HG03571 (cell line): ENCODE results near the gene IQSEC3.
"Not testable (repeated sequence)": the region's sequence is repeated elsewhere in the genome, so short reads cannot be mapped to it uniquely, and the experiment has no call there.

ENCODE experiments used
- ATAC-seq: cut with Tn5 transposase; IDR thresholded peaks from one replicate; pipeline ENCODE4 v1.9.1; 2021; ENCODE audit not compliant: unreplicated experiment

The IQSEC3 gene

DNA sequence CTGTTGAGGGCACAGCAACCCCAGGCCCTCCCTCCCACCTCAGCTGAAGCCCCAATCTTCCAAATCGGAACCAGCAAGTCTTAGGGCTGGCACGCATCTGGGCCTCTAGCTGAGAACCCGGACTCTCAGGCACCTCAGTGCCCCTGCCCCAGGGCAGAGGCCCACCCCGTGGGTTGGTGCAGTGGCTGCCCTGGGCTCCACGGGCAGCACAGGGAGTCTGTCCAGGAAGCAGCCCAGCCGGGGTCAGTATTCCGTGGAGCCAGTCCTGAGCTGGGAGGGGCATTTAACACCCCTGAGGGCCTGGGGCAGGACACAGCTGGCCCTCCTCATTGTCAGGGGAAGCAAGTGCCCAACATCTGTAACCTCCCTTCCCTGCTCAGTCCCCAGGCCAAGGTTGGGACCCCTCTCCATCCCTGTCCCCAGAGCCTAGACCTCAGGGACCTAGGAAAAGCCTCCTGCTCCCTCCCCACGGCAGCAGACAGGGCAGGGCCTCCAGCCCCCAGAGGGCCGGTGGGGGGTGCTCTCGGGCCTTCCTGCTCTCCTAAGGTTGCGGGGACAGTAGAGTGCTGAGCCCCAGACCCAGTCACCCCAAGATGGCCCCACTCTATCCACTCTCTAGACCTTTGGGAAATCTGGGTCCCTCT lies 110.9 kb downstream of the IQSEC3 start:
- no peak for ATAC-seq

DNA sequence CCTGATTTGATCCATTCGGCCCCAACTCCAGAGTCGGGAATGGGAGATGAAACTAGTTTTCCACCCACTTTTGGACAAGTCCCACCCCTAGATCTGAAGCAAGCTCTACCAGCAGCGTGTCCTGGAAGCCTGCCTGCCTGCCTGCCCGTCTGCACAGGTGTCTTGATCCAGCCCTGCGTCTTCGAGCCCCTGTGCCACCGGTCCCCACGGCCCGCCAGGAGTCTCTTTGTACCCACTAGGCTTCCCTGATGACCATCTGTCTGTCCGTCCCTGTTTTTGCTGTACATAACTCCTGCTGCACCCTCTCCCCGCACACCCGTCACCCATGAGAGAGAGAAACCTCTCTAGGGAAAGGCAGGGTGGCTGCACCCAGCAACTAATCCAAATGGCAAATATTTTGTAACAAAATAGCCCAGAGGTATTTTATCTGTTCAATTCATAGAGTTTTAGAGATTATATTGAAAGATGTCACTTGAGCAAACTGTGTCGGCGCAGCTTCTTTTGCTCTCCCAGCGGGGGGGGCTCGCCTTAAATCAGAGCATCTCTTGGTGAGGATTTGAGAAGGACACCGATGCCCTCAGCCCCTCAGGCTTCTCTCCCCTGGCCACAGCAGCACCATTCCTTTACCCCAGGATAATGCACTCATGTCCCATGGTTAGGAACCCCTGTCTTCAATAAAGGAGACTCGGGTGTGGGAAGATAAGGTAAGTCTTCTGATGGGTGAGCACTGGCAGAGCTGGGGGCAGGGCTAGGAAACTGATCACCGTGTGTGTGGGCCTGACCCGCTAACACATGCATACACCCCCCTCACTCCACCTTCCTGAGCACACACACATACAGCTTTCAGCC lies 111.6 kb downstream of the IQSEC3 start:
- no peak for ATAC-seq

DNA sequence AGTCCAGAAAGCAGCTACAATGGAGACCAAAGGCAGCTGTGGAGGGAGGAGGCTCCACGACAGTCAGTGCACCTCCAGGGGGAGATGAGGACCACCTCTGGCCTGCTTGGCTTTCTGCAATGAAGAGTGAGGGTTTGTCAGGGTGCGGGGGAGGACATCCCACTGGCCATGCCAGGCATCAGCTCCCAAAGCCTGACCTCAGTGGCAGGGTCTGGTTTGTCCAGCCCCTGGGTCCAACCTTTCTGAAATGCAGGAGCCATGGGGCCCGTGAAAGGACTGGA lies 112.2 kb downstream of the IQSEC3 start:
- no peak for ATAC-seq

DNA sequence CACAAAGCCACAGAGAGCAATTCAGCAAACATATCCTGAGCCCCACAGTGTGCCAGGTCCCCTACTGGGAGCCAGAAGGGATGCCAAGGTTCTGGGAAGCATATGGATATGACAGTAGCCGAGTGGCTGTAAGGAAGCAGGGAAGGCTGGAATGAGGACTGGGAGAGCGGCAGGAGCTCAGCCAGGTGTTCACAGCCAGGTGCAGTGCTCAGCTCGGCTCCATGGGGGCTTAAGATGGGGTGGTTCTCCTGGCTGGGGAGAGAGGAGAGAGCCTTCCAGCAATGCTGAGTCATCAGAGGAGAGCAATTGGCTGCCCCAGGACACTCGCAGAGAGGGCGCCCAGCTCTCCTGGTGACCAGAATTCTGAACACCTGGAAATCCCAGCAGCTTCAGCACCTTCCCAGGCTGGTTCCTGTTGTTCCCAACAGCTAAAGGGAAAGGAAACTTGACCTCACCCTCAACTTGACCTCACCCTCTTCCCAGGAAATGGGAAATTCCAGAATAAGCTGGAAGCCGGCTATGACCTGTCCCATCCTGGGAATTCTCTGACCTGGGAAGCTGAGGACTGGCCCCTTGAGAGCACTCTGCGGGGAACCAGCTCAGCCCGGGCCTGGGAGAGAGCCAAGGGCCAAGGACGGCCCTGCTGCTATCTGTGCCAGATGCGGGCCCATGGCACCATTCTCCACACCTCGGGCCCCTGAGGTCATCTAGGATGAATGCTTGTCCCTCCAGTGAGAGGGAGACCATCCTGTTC lies 112.7 kb downstream of the IQSEC3 start:
- ATAC-seq = no peak

DNA sequence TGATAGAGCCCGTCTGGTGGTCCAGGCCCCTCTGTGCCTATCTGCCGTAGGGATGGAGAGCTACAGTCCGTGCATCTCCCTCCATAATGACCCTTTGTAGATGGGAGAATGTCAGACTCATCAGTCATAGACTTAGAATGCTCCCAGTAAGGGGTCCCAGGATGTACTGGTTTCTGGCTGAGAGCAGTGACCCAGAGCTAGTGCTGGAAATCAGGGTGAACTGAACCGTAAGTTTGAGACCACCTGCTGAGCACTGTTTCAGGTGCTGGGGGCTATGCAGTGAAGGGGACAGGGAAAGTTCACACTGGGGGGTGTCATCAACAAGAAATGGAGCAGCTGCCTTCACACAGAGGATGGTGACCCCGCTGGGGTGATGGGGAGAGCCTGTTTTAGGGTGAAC lies 113.3 kb downstream of the IQSEC3 start:
- ATAC-seq = no peak

DNA sequence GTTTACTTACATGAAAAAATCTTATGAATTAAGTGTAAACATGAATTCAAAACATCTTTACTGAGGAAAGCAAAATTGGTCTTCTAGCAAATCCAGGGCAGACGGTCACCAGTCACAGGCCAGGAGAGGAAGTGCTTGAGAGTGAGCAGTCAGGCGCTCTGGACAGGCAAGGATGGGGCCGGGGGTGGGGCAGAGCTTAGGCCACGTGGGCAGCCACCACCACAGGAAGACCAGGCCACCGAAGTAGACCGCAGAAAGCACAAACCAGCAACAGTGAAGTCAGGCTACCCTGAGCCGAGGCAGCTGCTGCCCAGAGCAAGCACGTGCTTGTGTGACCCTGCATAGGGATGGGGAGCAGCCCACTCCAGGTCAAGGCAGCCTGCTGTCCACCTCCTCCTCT lies 113.9 kb downstream of the IQSEC3 start:
- no peak for ATAC-seq

DNA sequence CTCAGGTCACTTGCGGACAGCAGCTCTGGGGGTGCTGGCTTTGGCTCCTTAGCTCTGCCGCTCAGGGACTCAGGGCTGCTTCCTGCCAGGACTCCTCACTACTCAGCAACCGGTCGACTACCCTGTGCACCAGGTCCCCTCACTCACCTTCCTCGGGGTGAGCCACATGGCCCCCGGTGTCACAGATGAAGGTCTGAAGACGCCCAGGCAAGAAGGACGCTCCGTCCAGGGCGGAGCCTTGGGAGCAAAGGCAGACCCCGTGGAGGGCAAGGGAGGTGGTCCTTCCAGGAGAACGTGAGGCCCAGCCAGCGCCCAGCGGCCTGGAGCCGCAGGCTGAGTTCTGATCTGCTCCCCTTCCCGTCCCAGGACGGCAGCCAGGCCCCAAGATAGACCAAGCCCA lies 115.4 kb downstream of the IQSEC3 start:
- ATAC-seq = no peak

DNA sequence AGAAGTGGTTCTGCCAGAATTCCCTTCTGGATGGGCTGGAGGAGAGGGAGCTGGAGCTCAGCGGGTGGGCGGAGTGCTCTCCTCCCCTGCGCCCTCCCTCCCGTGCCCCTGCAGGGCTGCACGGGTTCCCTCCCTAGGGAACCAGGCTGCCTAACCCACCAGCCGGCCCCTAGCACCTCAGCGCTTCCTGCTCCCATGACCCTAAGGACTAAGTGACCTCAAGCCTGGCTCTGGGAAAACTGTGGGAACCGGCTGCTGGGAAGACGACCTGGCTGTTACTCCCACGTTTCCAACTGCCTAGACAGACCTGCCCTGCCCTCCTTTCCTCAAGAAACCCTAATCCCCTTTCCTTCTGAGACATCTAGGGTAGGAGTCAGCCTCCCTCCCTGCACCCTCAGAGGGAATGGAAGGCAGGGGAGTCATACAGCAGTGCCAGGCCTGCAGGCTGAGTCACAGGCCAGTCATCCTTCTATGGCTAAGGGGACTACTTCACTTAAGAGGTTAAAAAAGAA lies 115.9 kb downstream of the IQSEC3 start:
- ATAC-seq = no peak

DNA sequence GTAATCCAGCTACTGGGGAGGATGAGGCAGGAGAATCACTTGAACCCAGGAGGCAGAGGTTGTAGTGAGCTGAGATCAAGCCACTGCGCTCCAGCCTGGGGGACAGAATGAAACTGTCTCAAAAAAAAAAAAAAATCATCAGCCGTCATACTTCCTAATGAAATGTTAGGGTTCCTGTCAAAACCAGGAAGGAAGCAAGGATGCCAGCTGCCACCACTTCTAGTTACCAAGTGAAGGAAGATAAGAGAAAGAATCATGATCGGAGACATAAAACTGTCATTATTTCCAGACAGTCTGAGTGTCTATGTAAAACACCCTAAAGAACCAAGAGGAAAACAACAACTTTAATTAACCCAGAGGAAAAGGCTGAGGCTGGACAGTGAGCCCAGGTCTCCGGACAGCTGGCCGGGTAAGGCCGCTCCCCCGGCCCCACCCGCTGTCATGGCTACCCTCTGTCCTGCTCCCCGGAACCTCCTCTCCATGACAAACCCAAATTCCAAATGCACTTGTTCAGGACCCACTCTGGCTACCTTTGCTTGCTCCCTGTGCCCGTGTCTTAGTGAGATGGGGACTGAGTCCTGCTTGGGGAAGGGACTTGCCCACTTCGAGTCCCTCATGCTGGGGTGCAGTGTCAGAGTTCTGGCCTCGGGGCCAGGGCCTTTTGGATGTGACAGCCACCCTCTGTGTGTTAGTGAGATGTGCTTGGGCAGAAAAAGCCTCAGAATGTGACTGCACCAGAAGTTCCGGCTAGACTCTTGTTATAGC lies 118.4 kb downstream of the IQSEC3 start:
- no peak for ATAC-seq

DNA sequence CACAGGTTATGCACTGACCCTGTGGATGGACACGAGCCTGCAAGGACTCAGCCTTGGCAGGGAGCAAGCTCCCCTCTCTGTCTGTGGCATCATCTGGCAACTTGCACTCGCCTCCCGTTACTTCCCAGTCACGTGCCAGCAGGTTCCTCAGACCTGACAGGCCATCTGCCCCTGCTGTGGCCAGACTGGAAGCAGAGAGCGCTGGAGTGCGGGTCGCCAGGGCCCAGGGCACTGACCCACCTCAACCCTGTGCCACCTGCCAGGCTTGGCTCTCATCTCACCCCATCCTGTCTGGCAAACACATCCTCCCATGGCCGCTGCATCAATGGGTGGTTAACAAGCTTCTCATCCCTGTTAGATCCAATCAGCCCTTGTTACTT lies 119.0 kb downstream of the IQSEC3 start:
- ATAC-seq = no peak

DNA sequence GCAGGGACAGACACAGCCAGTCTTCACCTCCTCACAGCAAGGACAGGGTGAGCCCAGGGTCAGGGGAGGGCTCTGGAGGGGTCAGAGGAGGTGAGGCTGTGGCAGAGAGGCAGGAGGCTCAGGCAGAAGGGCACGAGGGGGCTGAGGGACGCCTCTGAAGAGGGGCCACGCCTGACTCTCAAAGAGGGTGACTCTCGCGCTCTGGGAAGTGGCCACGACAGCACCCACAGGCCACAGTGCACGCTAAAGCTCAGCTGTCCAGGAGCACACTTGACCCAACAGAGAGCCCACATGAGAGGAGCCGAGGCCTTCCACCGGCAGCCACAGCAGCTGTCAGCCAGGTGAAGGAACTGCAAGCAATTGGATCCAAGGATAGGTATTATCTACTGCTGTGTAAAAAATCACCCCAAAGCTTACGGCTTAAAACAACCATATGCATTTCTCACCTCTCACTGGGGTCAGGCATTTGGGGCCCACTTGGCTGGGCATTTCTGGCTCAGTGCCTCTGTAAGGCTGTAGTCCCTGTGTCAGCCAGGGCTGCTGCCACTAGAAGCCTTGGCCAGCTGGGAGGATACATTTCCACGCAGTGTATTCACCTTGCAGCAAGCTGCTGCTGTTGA lies 119.5 kb downstream of the IQSEC3 start:
- ATAC-seq = no peak

DNA sequence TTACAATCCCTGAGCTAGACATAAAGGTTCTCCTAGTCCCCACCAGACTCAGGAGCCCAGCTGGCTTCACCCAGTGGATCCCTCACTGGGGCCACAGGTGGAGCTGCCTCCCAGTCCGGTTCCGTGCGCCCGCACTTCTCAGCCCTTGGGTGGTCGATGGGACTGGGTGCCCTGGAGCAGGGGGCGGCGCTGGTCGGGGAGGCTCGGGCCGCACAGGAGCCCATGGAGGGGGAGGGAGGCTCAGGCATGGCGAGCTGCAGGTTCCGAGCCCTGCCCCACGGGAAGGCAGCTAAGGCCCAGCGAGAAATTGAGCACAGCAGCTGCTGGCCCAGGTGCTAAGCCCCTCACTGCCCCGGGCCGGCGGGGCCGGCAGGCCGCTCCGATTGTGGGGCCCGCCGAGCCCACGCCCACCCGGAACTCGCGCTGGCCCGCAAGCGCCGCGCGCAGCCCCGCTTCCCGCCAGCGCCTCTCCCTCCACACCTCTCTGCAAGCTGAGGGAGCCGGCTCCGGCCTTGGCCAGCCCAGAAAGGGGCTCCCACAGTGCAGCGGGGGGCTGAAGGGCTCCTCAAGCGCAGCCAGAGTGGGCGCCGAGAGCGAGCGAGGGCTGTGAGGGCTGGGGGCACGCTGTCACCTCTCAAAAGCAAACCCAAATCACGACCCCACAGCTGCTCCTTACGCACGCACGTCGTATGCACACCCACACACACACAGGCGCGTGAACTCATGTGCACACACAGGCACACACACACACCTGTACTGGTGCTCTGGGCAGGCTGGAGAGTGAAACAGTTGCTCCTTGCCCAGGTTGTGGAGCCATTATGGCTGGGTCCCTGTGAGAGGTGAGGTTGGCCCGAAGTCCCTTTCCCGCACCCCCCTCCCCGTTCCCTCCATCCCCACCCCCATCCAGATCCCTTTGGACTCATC lies 121.7 kb downstream of the IQSEC3 start:
- ATAC-seq = not testable (repeated sequence)

DNA sequence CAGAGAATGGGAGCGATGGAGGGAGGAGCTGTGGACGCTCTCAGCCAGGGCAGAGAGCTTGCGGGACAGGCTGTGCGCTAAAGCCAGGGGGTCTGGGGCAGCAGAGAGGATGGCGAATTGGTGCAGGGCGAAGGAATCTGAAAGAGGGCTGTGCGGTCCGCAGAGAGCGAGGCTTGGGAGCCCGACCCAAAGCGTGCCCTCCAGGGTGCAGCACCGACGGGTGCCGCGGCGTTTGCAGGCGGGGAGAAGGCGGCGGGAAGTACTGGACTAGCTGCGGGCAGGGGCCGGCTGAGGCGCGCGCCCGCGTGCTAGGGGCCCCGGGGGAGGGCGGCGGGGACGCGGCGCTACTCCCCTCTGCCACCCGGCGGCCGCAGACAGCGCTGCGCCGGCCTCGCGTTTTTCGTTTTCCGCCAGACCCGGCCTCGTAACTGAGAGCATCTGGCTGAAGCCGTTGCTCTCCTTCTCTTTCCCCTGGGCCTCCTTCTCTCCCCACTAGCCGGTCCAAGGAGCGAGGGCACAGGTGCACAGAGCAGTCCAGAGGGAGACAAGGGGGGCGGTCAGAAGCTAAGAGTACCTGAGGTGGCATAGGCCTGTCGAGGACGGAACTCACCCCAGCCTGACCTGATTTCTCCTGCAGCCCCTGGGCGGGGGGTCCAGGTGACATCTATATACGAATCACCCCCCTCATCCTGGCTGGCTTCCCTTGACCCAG lies 122.5 kb downstream of the IQSEC3 start:
- ATAC-seq = no peak

DNA sequence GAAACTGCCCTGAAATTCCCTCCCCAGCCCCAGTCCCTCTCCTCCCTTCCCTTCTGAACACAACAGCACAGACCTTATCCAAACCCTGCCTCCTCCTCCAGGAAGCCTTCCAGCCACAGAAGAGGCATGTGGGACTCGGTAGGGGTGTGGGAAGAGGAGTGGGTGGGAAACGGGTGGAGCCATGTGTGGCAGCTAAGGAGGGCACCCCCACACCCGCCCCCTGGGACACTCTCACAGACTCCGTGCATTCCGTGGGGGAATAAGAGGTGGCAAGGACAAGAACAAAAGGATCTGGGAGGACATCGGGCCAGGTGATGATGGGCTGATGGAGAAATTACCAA lies 123.0 kb downstream of the IQSEC3 start:
- no peak for ATAC-seq

DNA sequence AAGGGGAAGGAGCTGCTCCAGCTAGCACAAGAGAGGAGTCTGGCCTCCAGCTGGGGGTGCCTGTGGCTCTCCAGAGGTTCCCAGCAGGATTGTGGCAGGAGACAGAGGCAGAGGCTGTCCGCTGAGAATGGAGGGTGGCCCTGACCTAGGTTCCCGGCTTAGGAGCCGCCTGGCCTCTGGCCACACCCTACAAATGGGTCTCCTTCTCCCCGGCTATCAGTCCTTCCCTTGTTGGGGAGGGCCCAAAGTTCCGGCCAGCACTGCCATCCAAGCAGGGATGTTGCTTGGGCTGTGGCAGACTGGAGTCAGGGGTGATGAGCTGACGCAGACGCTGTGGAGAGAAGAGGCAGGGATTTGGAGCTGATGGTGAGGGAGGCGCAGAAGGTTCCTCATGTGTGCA lies 124.3 kb downstream of the IQSEC3 start:
- no peak for ATAC-seq

DNA sequence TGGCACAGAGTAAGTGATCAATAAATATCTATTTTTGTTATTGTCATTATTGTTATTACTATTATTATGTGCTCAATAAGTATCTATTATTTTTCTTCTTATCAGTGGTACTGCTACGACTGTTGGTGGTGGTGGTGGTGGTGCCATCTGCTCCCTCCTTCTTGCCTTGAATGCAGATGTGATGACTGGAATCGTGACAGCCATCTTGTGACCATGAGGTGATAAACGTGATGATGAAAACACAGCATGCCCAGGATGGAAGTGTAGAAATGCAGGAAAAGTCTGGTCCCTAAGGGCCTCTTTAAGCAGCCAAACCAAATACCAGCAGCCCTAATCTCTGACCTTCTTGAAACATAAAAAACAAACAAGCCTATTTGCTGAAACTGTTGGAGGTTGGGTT lies 125.0 kb downstream of the IQSEC3 start:
- ATAC-seq = no peak

DNA sequence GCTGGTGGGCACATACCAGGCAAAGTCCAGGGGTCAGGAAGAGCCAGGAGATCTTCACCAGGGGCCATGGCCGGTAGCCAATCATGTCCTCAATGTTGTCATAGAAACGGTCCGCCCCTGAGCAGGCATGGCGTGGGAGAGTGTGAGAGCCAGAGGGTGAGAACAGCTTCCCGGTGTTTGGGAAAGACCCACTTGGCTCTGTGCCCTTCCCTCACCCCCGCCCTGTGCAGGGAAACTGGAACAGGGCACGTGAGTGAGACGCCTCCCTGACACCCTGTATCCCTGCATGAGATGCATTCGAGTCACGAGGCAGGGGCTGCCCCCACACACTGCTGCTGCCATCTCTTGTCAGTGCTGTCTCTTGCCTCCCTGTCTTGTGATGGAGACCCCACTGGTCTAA lies 126.7 kb downstream of the IQSEC3 start:
- no peak for ATAC-seq

DNA sequence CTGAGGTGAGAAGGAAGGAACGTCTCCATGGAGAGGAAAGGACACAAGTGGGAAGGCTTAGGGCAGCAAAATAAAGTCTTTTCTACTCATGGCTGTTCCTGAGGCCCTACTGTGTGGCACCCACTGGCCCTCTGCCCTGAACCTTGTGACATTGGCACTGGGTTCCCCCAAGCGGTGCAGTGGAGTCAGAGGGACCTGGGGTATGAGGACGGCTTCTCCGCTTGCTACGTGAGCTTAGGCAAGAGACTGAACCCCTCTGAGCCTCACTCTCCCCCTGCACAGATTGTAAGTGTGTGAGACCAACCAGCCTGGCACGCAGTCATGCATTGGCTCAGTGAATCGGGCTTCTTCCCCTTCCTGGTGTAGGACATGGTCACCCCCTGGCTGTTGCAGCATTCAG lies 127.7 kb downstream of the IQSEC3 start:
- no peak for ATAC-seq

DNA sequence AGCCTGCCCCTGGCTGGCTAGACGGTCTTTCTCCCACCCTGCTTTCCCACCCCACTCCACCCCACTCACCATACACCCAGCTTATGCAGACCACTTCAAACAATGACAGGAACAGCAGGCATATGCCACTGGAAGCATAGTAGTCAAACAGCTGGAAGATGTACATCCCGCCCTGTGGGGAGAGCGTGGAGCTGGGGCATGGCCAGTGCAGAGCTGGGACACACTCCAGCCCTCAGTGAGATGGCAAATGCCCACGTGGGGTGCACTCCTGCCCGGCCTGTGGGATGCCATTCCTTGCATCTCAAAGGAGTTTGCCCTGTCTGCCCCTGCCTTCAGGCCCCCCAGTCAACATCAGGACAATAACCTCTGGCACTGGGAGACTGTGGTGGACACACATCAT lies 128.6 kb downstream of the IQSEC3 start:
- no peak for ATAC-seq
